HEK293 (cell line): Measurements from ENCODE around the gene GTF2I.

ENCODE experiments used
- KLF1 ChIP-seq: fragments of 450-650 bp; formaldehyde crosslinking; IDR thresholded peaks from 2 replicates; pipeline ENCODE4 v1.5.1; 2016; ENCODE audit warnings: missing biosample characterization, missing genetic modification characterization
- REPIN1 ChIP-seq: fragments of 450-650 bp; formaldehyde crosslinking; IDR thresholded peaks from 2 replicates; pipeline ENCODE4 v1.5.1; 2017; ENCODE audit warnings: missing biosample characterization, missing genetic modification characterization, low read depth
- YY1 ChIP-seq: fragments of 450-650 bp; formaldehyde crosslinking; IDR thresholded peaks from 2 replicates; pipeline ENCODE4 v1.5.1; 2018; ENCODE audit warnings: missing biosample characterization, missing genetic modification characterization
- ZBTB17 ChIP-seq: fragments of 450-650 bp; formaldehyde crosslinking; IDR thresholded peaks from 2 replicates; pipeline ENCODE4 v1.5.1; 2016; ENCODE audit warnings: missing biosample characterization, missing genetic modification characterization
- ZNF211 ChIP-seq: fragments of 450-650 bp; formaldehyde crosslinking; IDR thresholded peaks from 2 replicates; pipeline ENCODE4 v1.5.1; 2016; ENCODE audit warnings: low read depth, missing biosample characterization, missing genetic modification characterization
- TF ChIP-seq, protein P1 (sequence below): fragments of 450-650 bp; formaldehyde crosslinking; conservative IDR thresholded peaks from 2 replicates; pipeline ENCODE4 v1.5.1; 2016; ENCODE audit warnings: low read depth, missing biosample characterization, missing genetic modification characterization
- TF ChIP-seq, protein P2 (sequence below): fragments of 450-650 bp; formaldehyde crosslinking; IDR thresholded peaks from 2 replicates; pipeline ENCODE4 v1.5.1; 2016; ENCODE audit warnings: missing biosample characterization, missing genetic modification characterization
- TF ChIP-seq, protein P3 (sequence below): fragments of 450-650 bp; formaldehyde crosslinking; IDR thresholded peaks from 2 replicates; pipeline ENCODE4 v1.5.1; 2016; ENCODE audit warnings: missing biosample characterization, missing genetic modification characterization
- TF ChIP-seq, protein P4 (sequence below): fragments of 450-650 bp; formaldehyde crosslinking; IDR thresholded peaks from 2 replicates; pipeline ENCODE4 v1.5.1; 2016; ENCODE audit warnings: missing biosample characterization, missing genetic modification characterization
- TF ChIP-seq, protein P5 (sequence below): fragments of 450-650 bp; formaldehyde crosslinking; IDR thresholded peaks from 2 replicates; pipeline ENCODE4 v1.5.1; 2016; ENCODE audit warnings: missing biosample characterization, missing genetic modification characterization
- TF ChIP-seq, protein P6 (sequence below): fragments of 450-650 bp; formaldehyde crosslinking; IDR thresholded peaks from 2 replicates; pipeline ENCODE4; 2016; ENCODE audit warnings: missing biosample characterization, missing genetic modification characterization

DNA sequence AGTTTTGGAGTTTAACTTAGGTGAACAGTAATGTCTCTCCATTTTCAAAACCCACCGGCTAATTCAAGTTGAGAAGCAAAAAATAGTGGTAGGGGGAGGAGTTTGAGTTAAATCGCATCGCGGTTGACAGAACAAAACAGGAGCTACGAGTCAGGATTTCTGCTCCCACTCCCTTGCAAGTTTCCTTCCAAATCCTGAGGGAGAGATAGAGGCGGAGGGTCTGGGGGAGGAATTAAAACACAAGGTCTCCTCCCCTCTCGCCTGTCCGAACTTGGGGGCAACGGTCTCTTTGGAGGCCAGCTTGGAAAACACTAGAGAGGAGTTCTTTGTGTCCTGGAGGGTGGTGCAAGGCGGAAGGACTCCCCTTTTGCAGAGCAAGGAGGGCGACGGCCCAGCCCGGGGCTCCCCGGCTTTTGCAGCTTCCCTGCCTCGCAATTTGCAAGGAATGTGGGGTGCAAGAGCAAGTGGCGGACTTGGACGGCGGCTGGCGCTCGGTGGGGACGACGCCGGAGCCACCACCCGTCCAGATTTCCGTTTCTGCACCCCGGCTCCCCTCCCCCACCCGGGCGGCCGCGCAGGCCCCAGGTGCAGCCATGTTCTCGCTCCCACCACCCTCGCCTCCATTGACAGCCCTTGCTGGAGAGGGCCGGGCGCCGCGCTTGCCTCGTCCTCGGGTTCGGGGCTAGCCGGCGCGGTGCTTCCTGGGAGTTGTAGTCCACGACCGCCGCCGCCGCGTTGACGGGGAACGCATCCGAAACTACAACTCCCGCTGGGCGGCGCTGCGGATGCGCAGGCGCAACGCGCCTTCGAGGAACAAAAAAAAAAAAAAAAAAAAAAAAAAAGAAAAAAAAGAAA, 454 bp upstream of the GTF2I start:
- TF ChIP-seq, protein P1, sequence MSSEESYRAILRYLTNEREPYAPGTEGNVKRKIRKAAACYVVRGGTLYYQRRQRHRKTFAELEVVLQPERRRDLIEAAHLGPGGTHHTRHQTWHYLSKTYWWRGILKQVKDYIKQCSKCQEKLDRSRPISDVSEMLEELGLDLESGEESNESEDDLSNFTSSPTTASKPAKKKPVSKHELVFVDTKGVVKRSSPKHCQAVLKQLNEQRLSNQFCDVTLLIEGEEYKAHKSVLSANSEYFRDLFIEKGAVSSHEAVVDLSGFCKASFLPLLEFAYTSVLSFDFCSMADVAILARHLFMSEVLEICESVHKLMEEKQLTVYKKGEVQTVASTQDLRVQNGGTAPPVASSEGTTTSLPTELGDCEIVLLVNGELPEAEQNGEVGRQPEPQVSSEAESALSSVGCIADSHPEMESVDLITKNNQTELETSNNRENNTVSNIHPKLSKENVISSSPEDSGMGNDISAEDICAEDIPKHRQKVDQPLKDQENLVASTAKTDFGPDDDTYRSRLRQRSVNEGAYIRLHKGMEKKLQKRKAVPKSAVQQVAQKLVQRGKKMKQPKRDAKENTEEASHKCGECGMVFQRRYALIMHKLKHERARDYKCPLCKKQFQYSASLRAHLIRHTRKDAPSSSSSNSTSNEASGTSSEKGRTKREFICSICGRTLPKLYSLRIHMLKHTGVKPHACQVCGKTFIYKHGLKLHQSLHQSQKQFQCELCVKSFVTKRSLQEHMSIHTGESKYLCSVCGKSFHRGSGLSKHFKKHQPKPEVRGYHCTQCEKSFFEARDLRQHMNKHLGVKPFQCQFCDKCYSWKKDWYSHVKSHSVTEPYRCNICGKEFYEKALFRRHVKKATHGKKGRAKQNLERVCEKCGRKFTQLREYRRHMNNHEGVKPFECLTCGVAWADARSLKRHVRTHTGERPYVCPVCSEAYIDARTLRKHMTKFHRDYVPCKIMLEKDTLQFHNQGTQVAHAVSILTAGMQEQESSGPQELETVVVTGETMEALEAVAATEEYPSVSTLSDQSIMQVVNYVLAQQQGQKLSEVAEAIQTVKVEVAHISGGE (tag by site-specific recombination) = peak; percentile 91
- TF ChIP-seq, protein P2, sequence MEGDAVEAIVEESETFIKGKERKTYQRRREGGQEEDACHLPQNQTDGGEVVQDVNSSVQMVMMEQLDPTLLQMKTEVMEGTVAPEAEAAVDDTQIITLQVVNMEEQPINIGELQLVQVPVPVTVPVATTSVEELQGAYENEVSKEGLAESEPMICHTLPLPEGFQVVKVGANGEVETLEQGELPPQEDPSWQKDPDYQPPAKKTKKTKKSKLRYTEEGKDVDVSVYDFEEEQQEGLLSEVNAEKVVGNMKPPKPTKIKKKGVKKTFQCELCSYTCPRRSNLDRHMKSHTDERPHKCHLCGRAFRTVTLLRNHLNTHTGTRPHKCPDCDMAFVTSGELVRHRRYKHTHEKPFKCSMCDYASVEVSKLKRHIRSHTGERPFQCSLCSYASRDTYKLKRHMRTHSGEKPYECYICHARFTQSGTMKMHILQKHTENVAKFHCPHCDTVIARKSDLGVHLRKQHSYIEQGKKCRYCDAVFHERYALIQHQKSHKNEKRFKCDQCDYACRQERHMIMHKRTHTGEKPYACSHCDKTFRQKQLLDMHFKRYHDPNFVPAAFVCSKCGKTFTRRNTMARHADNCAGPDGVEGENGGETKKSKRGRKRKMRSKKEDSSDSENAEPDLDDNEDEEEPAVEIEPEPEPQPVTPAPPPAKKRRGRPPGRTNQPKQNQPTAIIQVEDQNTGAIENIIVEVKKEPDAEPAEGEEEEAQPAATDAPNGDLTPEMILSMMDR (tag by site-specific recombination) = peak; percentile 17; the same call in 1 of the 2 replicates
- TF ChIP-seq, protein P3, sequence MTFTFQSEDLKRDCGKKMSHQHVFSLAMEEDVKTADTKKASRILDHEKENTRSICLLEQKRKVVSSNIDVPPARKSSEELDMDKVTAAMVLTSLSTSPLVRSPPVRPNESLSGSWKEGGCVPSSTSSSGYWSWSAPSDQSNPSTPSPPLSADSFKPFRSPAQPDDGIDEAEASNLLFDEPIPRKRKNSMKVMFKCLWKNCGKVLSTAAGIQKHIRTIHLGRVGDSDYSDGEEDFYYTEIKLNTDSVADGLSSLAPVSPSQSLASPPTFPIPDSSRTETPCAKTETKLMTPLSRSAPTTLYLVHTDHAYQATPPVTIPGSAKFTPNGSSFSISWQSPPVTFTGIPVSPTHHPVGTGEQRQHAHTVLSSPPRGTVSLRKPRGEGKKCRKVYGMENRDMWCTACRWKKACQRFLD (tag by site-specific recombination) = no peak
- TF ChIP-seq YY1 (tag by site-specific recombination) (peak; percentile 93), ZNF211 (tag by site-specific recombination) (no peak), ZBTB17 (tag by site-specific recombination) (peak; percentile 77), KLF1 (peak; percentile 11; the same call in 1 of the 2 replicates), REPIN1 (no peak)
- TF ChIP-seq, protein P4, sequence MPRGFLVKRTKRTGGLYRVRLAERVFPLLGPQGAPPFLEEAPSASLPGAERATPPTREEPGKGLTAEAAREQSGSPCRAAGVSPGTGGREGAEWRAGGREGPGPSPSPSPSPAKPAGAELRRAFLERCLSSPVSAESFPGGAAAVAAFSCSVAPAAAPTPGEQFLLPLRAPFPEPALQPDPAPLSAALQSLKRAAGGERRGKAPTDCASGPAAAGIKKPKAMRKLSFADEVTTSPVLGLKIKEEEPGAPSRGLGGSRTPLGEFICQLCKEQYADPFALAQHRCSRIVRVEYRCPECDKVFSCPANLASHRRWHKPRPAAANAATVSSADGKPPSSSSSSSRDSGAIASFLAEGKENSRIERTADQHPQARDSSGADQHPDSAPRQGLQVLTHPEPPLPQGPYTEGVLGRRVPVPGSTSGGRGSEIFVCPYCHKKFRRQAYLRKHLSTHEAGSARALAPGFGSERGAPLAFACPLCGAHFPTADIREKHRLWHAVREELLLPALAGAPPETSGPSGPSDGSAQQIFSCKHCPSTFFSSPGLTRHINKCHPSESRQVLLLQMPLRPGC (tag by site-specific recombination) = 0 out of 2 replicates have a peak, but pooled peaks have one; percentile 32
- TF ChIP-seq, protein P5, sequence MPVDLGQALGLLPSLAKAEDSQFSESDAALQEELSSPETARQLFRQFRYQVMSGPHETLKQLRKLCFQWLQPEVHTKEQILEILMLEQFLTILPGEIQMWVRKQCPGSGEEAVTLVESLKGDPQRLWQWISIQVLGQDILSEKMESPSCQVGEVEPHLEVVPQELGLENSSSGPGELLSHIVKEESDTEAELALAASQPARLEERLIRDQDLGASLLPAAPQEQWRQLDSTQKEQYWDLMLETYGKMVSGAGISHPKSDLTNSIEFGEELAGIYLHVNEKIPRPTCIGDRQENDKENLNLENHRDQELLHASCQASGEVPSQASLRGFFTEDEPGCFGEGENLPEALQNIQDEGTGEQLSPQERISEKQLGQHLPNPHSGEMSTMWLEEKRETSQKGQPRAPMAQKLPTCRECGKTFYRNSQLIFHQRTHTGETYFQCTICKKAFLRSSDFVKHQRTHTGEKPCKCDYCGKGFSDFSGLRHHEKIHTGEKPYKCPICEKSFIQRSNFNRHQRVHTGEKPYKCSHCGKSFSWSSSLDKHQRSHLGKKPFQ = 0 out of 2 replicates have a peak, but pooled peaks have one; percentile 17
- TF ChIP-seq, protein P6, sequence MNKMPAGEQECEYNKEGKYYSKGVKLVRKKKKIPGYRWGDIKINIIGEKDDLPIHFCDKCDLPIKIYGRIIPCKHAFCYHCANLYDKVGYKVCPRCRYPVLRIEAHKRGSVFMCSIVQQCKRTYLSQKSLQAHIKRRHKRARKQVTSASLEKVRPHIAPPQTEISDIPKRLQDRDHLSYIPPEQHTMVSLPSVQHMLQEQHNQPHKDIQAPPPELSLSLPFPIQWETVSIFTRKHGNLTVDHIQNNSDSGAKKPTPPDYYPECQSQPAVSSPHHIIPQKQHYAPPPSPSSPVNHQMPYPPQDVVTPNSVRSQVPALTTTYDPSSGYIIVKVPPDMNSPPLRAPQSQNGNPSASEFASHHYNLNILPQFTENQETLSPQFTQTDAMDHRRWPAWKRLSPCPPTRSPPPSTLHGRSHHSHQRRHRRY = no peak; the same call in 1 of the 2 replicates
